Astrocyte (in vitro differentiated cells and primary cell): ENCODE measurements around the gene ABHD17B. TPM values are rescaled to one million over a fixed set of nuclear protein-coding genes. Genes with fewer than 3 reads are reported as not detected.

ENCODE experiments used
- DNase-seq: peaks from one replicate; pipeline ENCODE4 v3.0.0-alpha.2; 2010; ENCODE audit warnings: low read depth
- FAIRE-seq: peaks from 2 replicates; lab custom pipeline; 2011; peaks lifted over from hg19 to GRCh38; lab: Jason Lieb, UNC
- H2AFZ ChIP-seq: 2 replicates; pipeline ENCODE4 v1.6.0; 2012; ENCODE audit warnings: low read depth, low read length, inconsistent platforms
- H3K27ac ChIP-seq: 2 replicates; pipeline ENCODE4 v1.5.1; 2011; ENCODE audit warnings: low read depth, low read length, inconsistent platforms
- H3K27me3 ChIP-seq: 2 replicates; pipeline ENCODE4 v1.6.0; 2011; ENCODE audit warnings: low read length, inconsistent platforms; ENCODE audit not compliant: insufficient read depth
- H3K36me3 ChIP-seq: 2 replicates; pipeline ENCODE4 v1.5.1; 2011; ENCODE audit warnings: low read length, inconsistent platforms; ENCODE audit not compliant: insufficient read depth
- H3K4me1 ChIP-seq: 2 replicates; pipeline ENCODE4 v1.5.1; 2011; ENCODE audit warnings: low read length, inconsistent platforms; ENCODE audit not compliant: insufficient read depth
- H3K4me2 ChIP-seq: 2 replicates; pipeline ENCODE4 v1.6.0; 2012; ENCODE audit warnings: low read length, inconsistent platforms
- H3K4me3 ChIP-seq: 2 replicates; pipeline ENCODE4 v1.5.1; 2011; ENCODE audit warnings: low read depth, mild to moderate bottlenecking, low read length, inconsistent platforms; ENCODE audit not compliant: insufficient read depth
- H3K79me2 ChIP-seq: 2 replicates; pipeline ENCODE4 v1.6.0; 2012; ENCODE audit warnings: mild to moderate bottlenecking, low read length, inconsistent platforms; ENCODE audit not compliant: insufficient read depth
- H3K9ac ChIP-seq: 2 replicates; pipeline ENCODE4 v1.6.0; 2012; ENCODE audit warnings: mild to moderate bottlenecking, low read length, inconsistent platforms
- H3K9me3 ChIP-seq: 2 replicates; pipeline ENCODE4 v1.5.1; 2012; ENCODE audit warnings: low read depth, mild to moderate bottlenecking, low read length, inconsistent platforms; ENCODE audit not compliant: insufficient read depth
- H4K20me1 ChIP-seq: 2 replicates; pipeline ENCODE4 v1.6.0; 2012; ENCODE audit warnings: low read length, inconsistent platforms; ENCODE audit not compliant: insufficient read depth
- H3K27ac Mint-ChIP-seq: one replicate; pipeline ENCODE4 v1.8.0; 2021; ENCODE audit warnings: mild to moderate bottlenecking, mixed read lengths; ENCODE audit not compliant: unreplicated experiment
- H3K27me3 Mint-ChIP-seq: one replicate; pipeline ENCODE4 v1.8.0; 2021; ENCODE audit warnings: low read depth, mixed read lengths; ENCODE audit not compliant: unreplicated experiment
- H3K36me3 Mint-ChIP-seq: one replicate; pipeline ENCODE4 v1.8.0; 2021; ENCODE audit warnings: low read depth, mixed read lengths; ENCODE audit not compliant: unreplicated experiment
- H3K4me1 Mint-ChIP-seq: one replicate; pipeline ENCODE4 v1.8.0; 2021; ENCODE audit warnings: low read depth, mixed read lengths; ENCODE audit not compliant: unreplicated experiment
- H3K4me3 Mint-ChIP-seq: one replicate; pipeline ENCODE4 v1.8.0; 2021; ENCODE audit warnings: mild to moderate bottlenecking, moderate library complexity, mixed read lengths; ENCODE audit not compliant: unreplicated experiment
- H3K9me3 Mint-ChIP-seq: one replicate; pipeline ENCODE4 v1.8.0; 2021; ENCODE audit warnings: mild to moderate bottlenecking, mixed read lengths; ENCODE audit not compliant: unreplicated experiment
- CTCF ChIP-seq: IDR thresholded peaks from 2 replicates; pipeline ENCODE4 v1.5.1; 2011; ENCODE audit warnings: low read depth, mild to moderate bottlenecking, inconsistent platforms, low read length, moderate library complexity; ENCODE audit not compliant: insufficient read depth
- EZH2 ChIP-seq: IDR thresholded peaks from 2 replicates; pipeline ENCODE4 v1.6.1; 2012; ENCODE audit warnings: mild to moderate bottlenecking, low read length, inconsistent platforms; ENCODE audit not compliant: insufficient read depth
- total RNA-seq: library from RNA; stranded (reverse); gene quantifications from 2 replicates; pipeline ENCODE4 v1.2.1, GENCODE V29; 2021

Gene ABHD17B
- total RNA-seq, 1 donor from 2014 or later, result 21.3 TPM

GRCh38 chr9:71820403-71820921, 90.5 kb downstream of the ABHD17B start:
- Histone ChIP-seq H3K4me2 (no peak overlapping the region), H3K27me3 (no peaks in the 10 kb centered on the region), H3K9ac (no peak overlapping the region), H4K20me1 (no peaks in the 10 kb centered on the region), H3K36me3 (no peaks in the 10 kb centered on the region), H3K4me3 (no peak overlapping the region), H2AFZ (no peak overlapping the region), H3K4me1 (no peaks in the 10 kb centered on the region), H3K79me2 (no peaks in the 10 kb centered on the region), H3K9me3 (no peaks in the 10 kb centered on the region), H3K27ac (no peak overlapping the region)
- Mint-ChIP-seq H3K36me3 (no peaks in the 10 kb centered on the region), H3K4me1 (peaks cover 18% of the 10 kb centered on the region), H3K27me3 (no peaks in the 10 kb centered on the region), H3K9me3 (no peaks in the 10 kb centered on the region), H3K4me3 (no peak overlapping the region), H3K27ac (no peak overlapping the region)
- TF ChIP-seq CTCF (no peak), EZH2 (no peak)
- FAIRE-seq (no peak), DNase-seq (no peak)

- Histone ChIP-seq H3K36me3 (no peaks in the 10 kb centered on the region), H3K4me2 (no peak overlapping the region), H3K9me3 (no peaks in the 10 kb centered on the region), H3K4me3 (no peak overlapping the region), H3K9ac (no peak overlapping the region), H3K27me3 (no peaks in the 10 kb centered on the region), H4K20me1 (no peaks in the 10 kb centered on the region), H3K27ac (no peak overlapping the region), H2AFZ (no peak overlapping the region), H3K4me1 (no peaks in the 10 kb centered on the region), H3K79me2 (no peaks in the 10 kb centered on the region)
- Mint-ChIP-seq H3K36me3 (no peaks in the 10 kb centered on the region), H3K4me1 (peaks cover 18% of the 10 kb centered on the region), H3K9me3 (no peaks in the 10 kb centered on the region), H3K27ac (no peak overlapping the region), H3K4me3 (no peak overlapping the region), H3K27me3 (no peaks in the 10 kb centered on the region)
- DNase-seq (no peak), FAIRE-seq (no peak)
- TF ChIP-seq EZH2, result no peak
- peak; percentile 80 for TF ChIP-seq CTCF
Observed at GRCh38 chr9:71819115-71819739, 91.8 kb downstream of the ABHD17B start.

GRCh38 chr9:71816916-71817451, 94.0 kb downstream of the ABHD17B start:
- Mint-ChIP-seq H3K27me3 (no peaks in the 10 kb centered on the region), H3K36me3 (no peaks in the 10 kb centered on the region)
- no peak overlapping the region for H2AFZ ChIP-seq

More at GRCh38 chr9:71816916-71817451, 94.0 kb downstream of the ABHD17B start:
- no peaks in the 10 kb centered on the region for H3K27me3 ChIP-seq
- TF ChIP-seq CTCF (no peak), EZH2 (no peak)
- peaks cover 8% of the 10 kb centered on the region for H3K4me1 Mint-ChIP-seq
- DNase-seq (no peak), FAIRE-seq (no peak)
- H3K36me3 ChIP-seq, result no peaks in the 10 kb centered on the region
- no peak overlapping the region for H3K27ac Mint-ChIP-seq
- no peak overlapping the region for H3K4me2 ChIP-seq
- no peak overlapping the region for H3K27ac ChIP-seq
- no peaks in the 10 kb centered on the region for H3K9me3 ChIP-seq
- no peak overlapping the region for H3K9ac ChIP-seq
- H4K20me1 ChIP-seq, result no peaks in the 10 kb centered on the region
- H3K79me2 ChIP-seq, result no peaks in the 10 kb centered on the region
- no peaks in the 10 kb centered on the region for H3K4me1 ChIP-seq
- no peaks in the 10 kb centered on the region for H3K9me3 Mint-ChIP-seq
- H3K4me3 ChIP-seq, result no peak overlapping the region
- H3K4me3 Mint-ChIP-seq, result no peak overlapping the region
